Measurements from ENCODE around the gene KIAA0825.

DNA sequence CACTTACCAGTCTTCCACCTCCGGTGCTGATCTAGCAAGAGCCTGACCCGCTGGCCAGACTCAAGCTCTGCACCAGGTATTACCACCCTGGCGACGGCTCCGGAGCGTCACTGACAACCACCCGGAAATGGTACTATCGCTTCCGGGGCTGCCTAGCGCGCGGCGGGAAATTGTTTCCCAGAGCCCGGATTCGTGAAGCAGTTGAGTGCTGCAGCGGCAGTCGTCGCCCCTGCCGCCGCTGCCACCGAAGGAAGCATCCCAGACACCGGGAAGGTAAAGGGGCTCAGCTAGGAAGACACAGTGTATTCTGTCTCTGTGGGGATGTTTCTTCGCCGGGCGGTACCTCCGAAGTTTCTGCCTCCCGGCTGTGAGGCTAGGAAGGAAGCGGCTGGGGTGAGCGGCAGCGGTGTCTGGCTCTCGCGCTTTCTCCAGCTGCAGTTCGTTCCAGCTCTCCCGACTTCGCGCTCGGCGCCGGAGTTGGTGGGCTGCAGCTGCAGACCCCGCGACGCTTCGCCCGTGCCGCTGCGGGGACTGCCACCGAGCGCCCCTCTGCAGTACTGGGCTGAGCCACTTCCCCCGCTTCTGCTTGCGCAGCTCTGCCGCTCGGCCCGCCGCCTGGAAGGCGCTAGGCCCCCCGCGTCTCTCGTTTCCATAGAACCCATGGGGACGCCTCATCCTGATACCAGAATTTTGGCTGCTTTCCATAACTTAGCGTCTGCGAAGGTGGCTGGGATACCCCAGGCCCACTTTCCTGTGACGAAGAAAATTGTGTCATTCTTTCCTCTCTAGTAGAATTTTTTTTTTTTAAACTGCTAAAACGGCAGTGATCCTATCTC is at the start of gene KIAA0825, which contains the start of gene SLF1:
- TF ChIP-seq, protein P1, sequence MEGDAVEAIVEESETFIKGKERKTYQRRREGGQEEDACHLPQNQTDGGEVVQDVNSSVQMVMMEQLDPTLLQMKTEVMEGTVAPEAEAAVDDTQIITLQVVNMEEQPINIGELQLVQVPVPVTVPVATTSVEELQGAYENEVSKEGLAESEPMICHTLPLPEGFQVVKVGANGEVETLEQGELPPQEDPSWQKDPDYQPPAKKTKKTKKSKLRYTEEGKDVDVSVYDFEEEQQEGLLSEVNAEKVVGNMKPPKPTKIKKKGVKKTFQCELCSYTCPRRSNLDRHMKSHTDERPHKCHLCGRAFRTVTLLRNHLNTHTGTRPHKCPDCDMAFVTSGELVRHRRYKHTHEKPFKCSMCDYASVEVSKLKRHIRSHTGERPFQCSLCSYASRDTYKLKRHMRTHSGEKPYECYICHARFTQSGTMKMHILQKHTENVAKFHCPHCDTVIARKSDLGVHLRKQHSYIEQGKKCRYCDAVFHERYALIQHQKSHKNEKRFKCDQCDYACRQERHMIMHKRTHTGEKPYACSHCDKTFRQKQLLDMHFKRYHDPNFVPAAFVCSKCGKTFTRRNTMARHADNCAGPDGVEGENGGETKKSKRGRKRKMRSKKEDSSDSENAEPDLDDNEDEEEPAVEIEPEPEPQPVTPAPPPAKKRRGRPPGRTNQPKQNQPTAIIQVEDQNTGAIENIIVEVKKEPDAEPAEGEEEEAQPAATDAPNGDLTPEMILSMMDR (IDR thresholded peaks at IDR 0.05): peak in 2 of 6 experiments; percentile 8 to 10
- TF ChIP-seq POLR2A (IDR thresholded peaks at IDR 0.05): peak in 2 of 4 donors; percentile 30 to 41

Measured in esophagus squamous epithelium (tissue), 4 donors.